ENCODE results near the gene FAM180A.

Gene FAM180A

DNA sequence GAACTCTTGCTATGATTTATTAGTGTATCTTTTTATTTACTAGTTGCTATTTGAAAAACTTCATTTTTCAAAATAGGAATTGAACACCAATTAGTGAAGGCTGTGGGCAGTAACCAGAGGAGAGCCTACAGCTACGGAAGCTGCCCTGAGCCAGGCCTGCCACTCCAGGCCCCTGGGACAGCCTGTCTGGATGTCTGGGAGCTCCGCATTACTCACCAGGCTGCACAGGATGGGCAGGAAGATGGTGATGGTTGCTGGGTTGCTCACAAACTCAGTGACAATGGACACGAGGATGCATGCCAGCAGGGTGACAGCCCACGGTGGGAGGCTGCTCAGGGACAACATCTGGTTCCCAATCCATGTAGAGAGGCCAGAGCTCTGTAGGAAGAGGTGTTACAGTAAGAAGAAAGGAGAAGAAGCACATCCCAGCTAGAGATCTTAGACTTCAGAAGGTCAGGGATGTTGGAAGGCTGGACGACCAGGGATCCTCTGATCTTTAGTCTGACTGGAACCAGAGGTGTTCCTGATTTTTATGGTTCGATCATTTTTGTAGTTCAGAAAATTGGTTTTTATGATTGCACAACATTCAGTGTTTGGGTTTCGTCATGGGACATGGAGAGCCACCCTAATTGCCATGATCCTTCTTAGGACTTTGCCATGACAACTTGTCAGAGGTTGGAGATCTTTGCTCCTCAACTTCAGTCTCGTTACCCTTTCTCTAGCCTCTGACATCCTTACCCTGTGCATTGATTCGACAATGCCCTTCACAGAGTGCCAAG lies 63.1 kb downstream of the FAM180A start:
- in situ Hi-C loops (cut with MboI; ENCODE audit: low sequenced_read_pairs), result no loop called here

DNA sequence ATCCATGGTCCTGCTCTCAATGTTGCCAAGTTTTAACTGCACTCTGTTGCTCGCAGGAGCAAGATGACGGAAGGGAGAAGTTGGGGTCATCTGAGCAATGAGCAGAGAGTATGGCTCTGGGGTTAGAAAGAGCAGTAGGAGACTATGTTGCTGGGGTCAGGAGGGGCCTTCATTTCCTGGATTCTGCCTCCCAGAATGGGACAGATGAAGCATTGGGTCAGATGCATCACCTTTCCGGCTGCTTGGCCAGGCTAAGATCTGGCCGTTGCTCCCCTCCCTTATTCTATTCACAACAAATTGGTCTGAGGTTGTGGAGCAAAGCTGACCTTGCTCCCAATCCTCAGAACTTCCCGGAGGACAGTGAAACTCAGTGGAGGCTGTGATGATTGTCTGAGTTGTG lies 63.9 kb downstream of the FAM180A start:
- in situ Hi-C loops (cut with MboI; ENCODE audit: low sequenced_read_pairs), result no loop called here

DNA sequence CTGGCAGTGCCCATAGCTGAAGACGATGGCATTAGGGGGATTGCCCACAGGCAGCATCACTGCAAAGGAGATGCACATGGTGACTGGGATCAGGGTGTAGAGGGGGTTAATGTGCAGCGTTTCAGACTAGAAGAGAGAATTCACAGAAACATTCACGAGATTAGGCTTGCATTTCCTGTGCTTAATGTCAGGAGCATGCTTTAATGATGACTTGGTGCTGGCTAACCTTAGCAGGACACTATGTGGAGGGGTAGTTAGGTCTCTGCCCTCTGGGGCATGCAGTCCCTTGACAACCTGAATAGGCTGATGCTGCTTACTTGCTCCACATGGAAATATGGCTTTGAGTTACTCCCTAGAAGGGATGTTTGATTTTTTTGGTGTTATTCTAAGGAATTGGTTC lies 64.5 kb downstream of the FAM180A start:
- in situ Hi-C loops (cut with MboI; ENCODE audit: low sequenced_read_pairs), result no loop called here

DNA sequence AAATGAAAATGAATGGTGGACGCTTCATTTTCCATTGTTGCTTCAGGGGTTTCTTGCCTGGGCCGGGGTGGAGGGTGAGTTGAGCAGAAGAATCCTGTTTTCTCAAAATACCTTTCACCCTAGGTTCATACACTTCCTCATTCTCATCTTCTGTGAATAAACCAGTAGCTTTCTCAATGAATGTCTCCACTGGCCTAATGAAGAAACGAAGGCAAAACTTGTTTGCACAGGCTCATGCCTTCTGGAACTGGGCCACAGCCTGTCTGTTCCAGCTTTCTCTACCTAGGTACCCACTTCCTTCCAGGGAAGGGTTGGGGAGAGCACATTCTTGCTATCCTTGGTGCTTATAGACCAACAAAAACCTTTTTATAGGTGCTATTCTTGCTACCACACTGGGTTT lies 65.0 kb downstream of the FAM180A start:
- in situ Hi-C loops (cut with MboI; ENCODE audit: low sequenced_read_pairs), result no loop called here

DNA sequence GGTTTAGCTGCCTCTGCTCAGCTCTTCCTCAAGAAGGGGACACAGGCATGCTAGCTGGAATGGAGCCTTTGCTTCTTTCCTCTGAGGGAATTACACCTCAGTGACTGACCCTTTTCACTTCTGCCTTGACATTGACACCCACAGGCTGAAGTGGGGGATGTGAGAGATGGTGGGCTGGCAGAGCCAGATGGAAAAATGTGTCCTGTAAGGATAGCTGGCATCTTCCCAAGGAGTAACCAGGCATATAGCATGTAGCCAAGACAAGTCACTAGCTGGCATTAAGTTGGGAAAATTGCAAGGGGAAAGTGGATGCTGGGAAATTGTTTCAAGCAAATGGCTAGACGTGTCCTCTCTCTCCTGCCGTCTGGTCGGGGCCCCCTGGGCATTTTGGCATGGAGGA lies 66.4 kb downstream of the FAM180A start:
- in situ Hi-C loops (cut with MboI; ENCODE audit: low sequenced_read_pairs), result no loop called here

DNA sequence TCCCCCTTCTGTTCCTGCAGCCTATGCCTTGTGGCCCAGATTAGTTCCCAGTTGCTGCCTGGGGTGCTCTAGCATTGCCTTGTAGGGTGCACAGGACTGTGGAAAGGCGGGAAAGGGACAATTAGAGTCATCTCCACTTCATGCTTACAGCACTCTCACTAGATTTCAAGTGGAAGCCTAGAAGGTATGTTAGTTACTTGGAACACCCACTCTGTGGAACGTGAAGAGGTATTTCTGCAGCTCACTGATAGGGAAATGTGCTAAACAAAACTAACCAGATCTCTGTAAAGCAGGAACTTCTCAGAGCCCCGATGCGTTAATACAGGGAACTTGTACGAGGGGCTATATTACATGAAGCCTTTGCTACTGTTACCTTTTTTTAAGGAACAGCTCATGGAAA lies 66.9 kb downstream of the FAM180A start:
- in situ Hi-C loops (cut with MboI; ENCODE audit: low sequenced_read_pairs), result no loop called here
